Testis (tissue), 2 donors: ENCODE results near the gene PCDHB5.
"Not testable (repeated sequence)": the region's sequence is repeated elsewhere in the genome, so short reads cannot be mapped to it uniquely, and the experiment has no call there.

Source experiments
- CTCF ChIP-seq, 3 experiments: fragments of 450-650 bp in 2 of 3; fragments of 200-600 bp in 1 of 3; sonication (generic) in 1 of 3; IDR thresholded peaks; one replicate each; pipeline ENCODE4 v1.5.1; 2016 to 2019; ENCODE audit warnings: antibody characterized with exemption in 3 of 3, mild to moderate bottlenecking in 2 of 3, moderate library complexity in 1 of 3
- POLR2A ChIP-seq: fragments of 450-650 bp; IDR thresholded peaks from one replicate; pipeline ENCODE4 v1.6.1; 2017; ENCODE audit warnings: antibody characterized with exemption, mild to moderate bottlenecking, moderate library complexity

GRCh38 chr5:141096181-141096580 lies 38.8 kb upstream of the PCDHB5 start:
- TF ChIP-seq CTCF (IDR thresholded peaks at IDR 0.05); POLR2A: not testable (repeated sequence)
